Measurements from ENCODE around the gene DMD.
"Not testable (repeated sequence)": the region's sequence is repeated elsewhere in the genome, so short reads cannot be mapped to it uniquely, and the experiment has no call there.

DMD gene

GRCh38 chrX:31480696-31481095 lies 1730.7 kb downstream of the DMD start:
- no peak for DNase-seq

GRCh38 chrX:31471229-31471628 lies 1740.1 kb downstream of the DMD start:
- DNase-seq: no peak

- not testable (repeated sequence) for DNase-seq
These were observed 1740.6 kb downstream of the DMD start for GRCh38 chrX:31470753-31471152.

GRCh38 chrX:31464306-31464915 lies 1746.9 kb downstream of the DMD start:
- DNase-seq: no peak

GRCh38 chrX:31461266-31461665 lies 1750.1 kb downstream of the DMD start:
- no peak for DNase-seq

GRCh38 chrX:31459361-31459760 lies 1752.0 kb downstream of the DMD start:
- no peak for DNase-seq

GRCh38 chrX:31449965-31450364 lies 1761.4 kb downstream of the DMD start:
- DNase-seq: no peak

GRCh38 chrX:31449081-31449480 lies 1762.3 kb downstream of the DMD start:
- no peak for DNase-seq

- DNase-seq: no peak
These were observed 1765.8 kb downstream of the DMD start for GRCh38 chrX:31445542-31445941.

GRCh38 chrX:31443654-31444053 lies 1767.7 kb downstream of the DMD start:
- DNase-seq: no peak

GRCh38 chrX:31440546-31440945 lies 1770.8 kb downstream of the DMD start:
- DNase-seq: no peak

- no peak for DNase-seq
These were observed 1774.9 kb downstream of the DMD start for GRCh38 chrX:31436424-31436823.

- DNase-seq: no peak
These were observed 1775.8 kb downstream of the DMD start for GRCh38 chrX:31435592-31435991.

- DNase-seq: no peak
These were observed 1777.5 kb downstream of the DMD start for GRCh38 chrX:31433856-31434255.

- DNase-seq: no peak
These were observed 1781.4 kb downstream of the DMD start for GRCh38 chrX:31429915-31430314.

GRCh38 chrX:31423609-31424189 lies 1787.7 kb downstream of the DMD start:
- no peak for DNase-seq

- no peak for DNase-seq
These were observed 1789.9 kb downstream of the DMD start for GRCh38 chrX:31421441-31421840.

GRCh38 chrX:31420711-31421151 lies 1790.6 kb downstream of the DMD start:
- DNase-seq: no peak

GRCh38 chrX:31420302-31420701 lies 1791.0 kb downstream of the DMD start:
- DNase-seq: no peak

- DNase-seq: no peak
These were observed 1814.2 kb downstream of the DMD start for GRCh38 chrX:31397119-31397518.

- DNase-seq: no peak
These were observed 1818.8 kb downstream of the DMD start for GRCh38 chrX:31392513-31392912.

- no peak for DNase-seq
These were observed 1822.4 kb downstream of the DMD start for GRCh38 chrX:31388946-31389345.

- DNase-seq: no peak
These were observed 1826.9 kb downstream of the DMD start for GRCh38 chrX:31384471-31384870.

- no peak for DNase-seq
These were observed 1827.4 kb downstream of the DMD start for GRCh38 chrX:31383991-31384390.

GRCh38 chrX:31378973-31379372 lies 1832.4 kb downstream of the DMD start:
- not testable (repeated sequence) for DNase-seq

Measured in NCI-H146 (cell line).